ENCODE measurements around the gene ZP1.
A peak's percentile ranks its signal among the peaks of the same experiment; 100 is the strongest.

ZP1 gene

GRCh38 chr11:60845338-60845737 lies 22.0 kb upstream of the ZP1 start:
- Histone ChIP-seq H3K4me1 (ENCODE audit: control insufficient read depth, insufficient read depth, low read length) (peaks cover 42% of the 10 kb centered on the region), H3K9me3 (ENCODE audit: control insufficient read depth, low read length) (no peaks in the 10 kb centered on the region), H3K36me3 (ENCODE audit: control insufficient read depth, insufficient read depth, low read length, severe bottlenecking) (peaks cover 23% of the 10 kb centered on the region), H3K9ac (ENCODE audit: low read length) (no peak overlapping the region), H3K27me3 (replicated peaks; ENCODE audit: control insufficient read depth, insufficient read depth, low read length) (no peaks in the 10 kb centered on the region), H3K4me3 (ENCODE audit: low read length) (peak overlapping the region; percentile 97)
- no peak for DNase-seq (ENCODE audit: low read depth)

GRCh38 chr11:60847281-60847680 lies 20.1 kb upstream of the ZP1 start:
- DNase-seq (ENCODE audit: low read depth): no peak

GRCh38 chr11:60847896-60848295 lies 19.4 kb upstream of the ZP1 start:
- Histone ChIP-seq H3K9ac (ENCODE audit: low read length) (no peak overlapping the region), H3K36me3 (ENCODE audit: control insufficient read depth, insufficient read depth, low read length, severe bottlenecking) (peaks cover 41% of the 10 kb centered on the region), H3K27me3 (replicated peaks; ENCODE audit: control insufficient read depth, insufficient read depth, low read length) (no peaks in the 10 kb centered on the region)

More at GRCh38 chr11:60847281-60847680, 20.1 kb upstream of the ZP1 start:
- no peak overlapping the region for H3K9ac ChIP-seq (ENCODE audit: low read length)
- H3K4me3 ChIP-seq (ENCODE audit: low read length): no peak overlapping the region
- H3K36me3 ChIP-seq (ENCODE audit: control insufficient read depth, insufficient read depth, low read length, severe bottlenecking): peaks cover 41% of the 10 kb centered on the region
- H3K4me1 ChIP-seq (ENCODE audit: control insufficient read depth, insufficient read depth, low read length): peaks cover 28% of the 10 kb centered on the region
- H3K27me3 ChIP-seq (replicated peaks; ENCODE audit: control insufficient read depth, insufficient read depth, low read length): no peaks in the 10 kb centered on the region
- no peaks in the 10 kb centered on the region for H3K9me3 ChIP-seq (ENCODE audit: control insufficient read depth, low read length)

GRCh38 chr11:60848714-60849151 lies 18.6 kb upstream of the ZP1 start:
- Histone ChIP-seq H3K27me3 (replicated peaks; ENCODE audit: control insufficient read depth, insufficient read depth, low read length) (no peaks in the 10 kb centered on the region), H3K36me3 (ENCODE audit: control insufficient read depth, insufficient read depth, low read length, severe bottlenecking) (peaks cover 41% of the 10 kb centered on the region), H3K4me1 (ENCODE audit: control insufficient read depth, insufficient read depth, low read length) (peaks cover 18% of the 10 kb centered on the region), H3K9ac (ENCODE audit: low read length) (no peak overlapping the region), H3K9me3 (ENCODE audit: control insufficient read depth, low read length) (no peaks in the 10 kb centered on the region), H3K4me3 (ENCODE audit: low read length) (no peak overlapping the region)
- DNase-seq (ENCODE audit: low read depth): no peak

More at GRCh38 chr11:60847896-60848295, 19.4 kb upstream of the ZP1 start:
- H3K4me1 ChIP-seq (ENCODE audit: control insufficient read depth, insufficient read depth, low read length): peaks cover 26% of the 10 kb centered on the region
- no peak for DNase-seq (ENCODE audit: low read depth)
- H3K9me3 ChIP-seq (ENCODE audit: control insufficient read depth, low read length): no peaks in the 10 kb centered on the region
- H3K4me3 ChIP-seq (ENCODE audit: low read length): no peak overlapping the region

- Histone ChIP-seq H3K4me1 (ENCODE audit: control insufficient read depth, insufficient read depth, low read length) (peaks cover 6% of the 10 kb centered on the region), H3K4me3 (ENCODE audit: low read length) (no peak overlapping the region), H3K36me3 (ENCODE audit: control insufficient read depth, insufficient read depth, low read length, severe bottlenecking) (peaks cover 41% of the 10 kb centered on the region), H3K9ac (ENCODE audit: low read length) (no peak overlapping the region), H3K9me3 (ENCODE audit: control insufficient read depth, low read length) (no peaks in the 10 kb centered on the region), H3K27me3 (replicated peaks; ENCODE audit: control insufficient read depth, insufficient read depth, low read length) (no peaks in the 10 kb centered on the region)
- no peak for DNase-seq (ENCODE audit: low read depth)
Observed at GRCh38 chr11:60849641-60850520, 17.5 kb upstream of the ZP1 start.

- no peaks in the 10 kb centered on the region for H3K27me3 ChIP-seq (replicated peaks; ENCODE audit: control insufficient read depth, insufficient read depth, low read length)
- DNase-seq (ENCODE audit: low read depth): no peak
- H3K4me1 ChIP-seq (ENCODE audit: control insufficient read depth, insufficient read depth, low read length): no peaks in the 10 kb centered on the region
- H3K4me3 ChIP-seq (ENCODE audit: low read length): no peak overlapping the region
- H3K36me3 ChIP-seq (ENCODE audit: control insufficient read depth, insufficient read depth, low read length, severe bottlenecking): peaks cover 41% of the 10 kb centered on the region
- H3K9me3 ChIP-seq (ENCODE audit: control insufficient read depth, low read length): no peaks in the 10 kb centered on the region
- H3K9ac ChIP-seq (ENCODE audit: low read length): no peak overlapping the region
Observed at GRCh38 chr11:60851327-60852104, 15.8 kb upstream of the ZP1 start.

GRCh38 chr11:60852117-60852981 lies 15.0 kb upstream of the ZP1 start:
- H3K27me3 ChIP-seq (replicated peaks; ENCODE audit: control insufficient read depth, insufficient read depth, low read length): no peaks in the 10 kb centered on the region
- no peaks in the 10 kb centered on the region for H3K4me1 ChIP-seq (ENCODE audit: control insufficient read depth, insufficient read depth, low read length)
- H3K36me3 ChIP-seq (ENCODE audit: control insufficient read depth, insufficient read depth, low read length, severe bottlenecking): peaks cover 41% of the 10 kb centered on the region
- no peak overlapping the region for H3K4me3 ChIP-seq (ENCODE audit: low read length)
- H3K9me3 ChIP-seq (ENCODE audit: control insufficient read depth, low read length): no peaks in the 10 kb centered on the region
- DNase-seq (ENCODE audit: low read depth): no peak
- no peak overlapping the region for H3K9ac ChIP-seq (ENCODE audit: low read length)

GRCh38 chr11:60852982-60853950 lies 14.1 kb upstream of the ZP1 start:
- no peak for DNase-seq (ENCODE audit: low read depth)
- Histone ChIP-seq H3K36me3 (ENCODE audit: control insufficient read depth, insufficient read depth, low read length, severe bottlenecking) (peaks cover 38% of the 10 kb centered on the region), H3K9ac (ENCODE audit: low read length) (no peak overlapping the region), H3K4me1 (ENCODE audit: control insufficient read depth, insufficient read depth, low read length) (no peaks in the 10 kb centered on the region), H3K4me3 (ENCODE audit: low read length) (no peak overlapping the region), H3K9me3 (ENCODE audit: control insufficient read depth, low read length) (no peaks in the 10 kb centered on the region), H3K27me3 (replicated peaks; ENCODE audit: control insufficient read depth, insufficient read depth, low read length) (no peaks in the 10 kb centered on the region)

- H3K4me1 ChIP-seq (ENCODE audit: control insufficient read depth, insufficient read depth, low read length): no peaks in the 10 kb centered on the region
- H3K27me3 ChIP-seq (replicated peaks; ENCODE audit: control insufficient read depth, insufficient read depth, low read length): no peaks in the 10 kb centered on the region
- DNase-seq (ENCODE audit: low read depth): no peak
- no peaks in the 10 kb centered on the region for H3K9me3 ChIP-seq (ENCODE audit: control insufficient read depth, low read length)
- no peak overlapping the region for H3K4me3 ChIP-seq (ENCODE audit: low read length)
- H3K9ac ChIP-seq (ENCODE audit: low read length): no peak overlapping the region
- H3K36me3 ChIP-seq (ENCODE audit: control insufficient read depth, insufficient read depth, low read length, severe bottlenecking): peaks cover 28% of the 10 kb centered on the region
Observed at GRCh38 chr11:60854140-60854846, 13.0 kb upstream of the ZP1 start.
